H7 (cell line): ENCODE results near the gene CPED1. TPM values are rescaled to one million over a fixed set of nuclear protein-coding genes. Genes with fewer than 3 reads are reported as not detected.

Source experiments
- DNase-seq: peaks from one replicate; pipeline ENCODE4 v3.0.0; 2012
- H3K27me3 ChIP-seq: 2 replicates; pipeline ENCODE4 v1.6.0; 2011; ENCODE audit warnings: mild to moderate bottlenecking, low read length; ENCODE audit not compliant: control insufficient read depth, insufficient read depth
- H3K36me3 ChIP-seq: replicated peaks from 2 replicates; pipeline ENCODE4 v1.5.1; 2011; ENCODE audit warnings: low read length; ENCODE audit not compliant: control insufficient read depth, insufficient read depth
- H3K4me3 ChIP-seq: 2 replicates; pipeline ENCODE4 v1.5.1; 2011; ENCODE audit warnings: low read depth, mild to moderate bottlenecking, control low read depth, low read length, moderate library complexity; ENCODE audit not compliant: insufficient read depth
- total RNA-seq: library from RNA; depleted of rRNA; stranded (reverse); fragments of >200 nt; shearing (Covaris generic); gene quantifications from 2 replicates; pipeline ENCODE4 v1.2.3, GENCODE V29; 2014

Gene CPED1
- total RNA-seq, 1 experiment from 2014 or later: not detected

DNA sequence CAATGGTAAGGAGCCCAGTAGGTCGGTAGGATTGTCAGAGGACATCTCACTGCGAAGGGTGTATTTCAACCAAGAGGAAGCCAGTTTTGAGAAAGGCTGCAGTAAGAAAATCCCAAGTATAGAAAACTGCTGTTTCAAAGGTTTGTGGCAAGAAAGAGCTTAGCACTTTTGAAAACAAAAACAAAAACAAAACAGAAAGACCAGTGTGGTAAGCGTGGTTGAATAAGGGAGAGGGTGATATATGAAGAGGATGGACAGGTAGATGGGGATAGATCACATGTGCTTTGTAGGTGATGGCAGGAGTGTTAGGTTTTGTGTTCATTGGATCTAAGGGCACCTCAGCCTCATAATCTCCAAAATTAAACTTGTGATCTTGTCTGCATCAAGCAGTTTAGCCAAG lies 198.7 kb downstream of the CPED1 start:
- Histone ChIP-seq H3K27me3 (no peaks in the 10 kb centered on the region), H3K4me3 (no peak overlapping the region), H3K36me3 (no peaks in the 10 kb centered on the region)
- DNase-seq: no peak

DNA sequence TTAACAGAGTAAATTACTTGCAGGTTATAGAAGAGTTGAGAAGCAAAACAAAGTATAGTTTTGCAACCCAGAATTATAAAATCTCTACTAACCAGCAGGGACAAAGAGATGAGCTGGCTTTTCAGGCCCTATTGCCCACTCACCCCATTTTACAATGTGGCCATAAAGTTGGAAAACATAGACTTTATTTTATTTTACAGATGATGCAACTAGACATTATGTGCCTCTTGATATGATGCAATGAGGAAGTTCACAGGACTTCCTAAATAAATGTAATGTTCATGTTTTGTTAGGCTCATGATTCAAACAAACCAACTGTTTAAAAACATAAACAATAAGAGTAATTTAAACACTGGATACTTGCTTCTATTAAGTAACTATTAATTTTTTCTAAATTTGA lies 199.2 kb downstream of the CPED1 start:
- no peak overlapping the region for H3K4me3 ChIP-seq
- no peaks in the 10 kb centered on the region for H3K27me3 ChIP-seq
- H3K36me3 ChIP-seq: no peaks in the 10 kb centered on the region
- no peak for DNase-seq

DNA sequence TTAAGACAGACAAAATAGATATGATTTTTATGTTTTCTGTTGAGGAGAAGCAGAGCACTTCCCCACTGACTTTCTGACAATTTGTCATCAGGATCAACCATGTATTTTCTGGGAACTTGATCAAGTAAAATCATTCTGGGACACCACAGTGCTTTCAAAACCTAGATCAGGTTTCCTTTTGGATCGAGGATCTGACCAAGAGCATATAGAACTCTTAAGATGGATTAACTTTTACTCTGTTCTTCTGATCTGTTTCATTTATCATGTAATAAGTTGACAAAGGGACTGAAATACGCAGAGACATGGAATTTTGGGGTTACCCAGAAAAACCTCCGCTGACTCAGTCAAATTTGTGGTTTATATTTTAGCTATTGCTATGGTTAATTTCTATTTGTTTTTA lies 204.3 kb downstream of the CPED1 start:
- Histone ChIP-seq H3K36me3 (no peaks in the 10 kb centered on the region), H3K4me3 (no peak overlapping the region), H3K27me3 (no peaks in the 10 kb centered on the region)
- no peak for DNase-seq

DNA sequence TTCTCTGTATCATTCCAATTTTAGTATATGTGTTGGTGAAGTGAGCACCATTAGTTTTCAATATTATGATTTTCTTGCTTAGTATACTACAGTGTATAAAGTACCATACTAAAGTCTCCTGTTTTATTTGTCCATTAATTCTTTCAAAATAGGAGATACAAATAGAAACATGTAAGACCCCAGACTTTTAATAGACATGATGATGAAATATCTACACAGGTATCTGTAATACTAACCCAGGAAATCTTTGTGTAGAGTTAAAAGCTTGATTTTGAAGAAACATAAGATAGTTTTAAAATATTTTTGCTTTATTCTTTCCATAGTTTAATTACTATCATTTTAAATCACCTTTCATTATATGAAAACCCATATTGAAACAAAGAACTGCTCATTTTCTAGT lies 206.5 kb downstream of the CPED1 start:
- no peak for DNase-seq
- H3K36me3 ChIP-seq: no peaks in the 10 kb centered on the region
- H3K27me3 ChIP-seq: no peaks in the 10 kb centered on the region
- H3K4me3 ChIP-seq: no peak overlapping the region

DNA sequence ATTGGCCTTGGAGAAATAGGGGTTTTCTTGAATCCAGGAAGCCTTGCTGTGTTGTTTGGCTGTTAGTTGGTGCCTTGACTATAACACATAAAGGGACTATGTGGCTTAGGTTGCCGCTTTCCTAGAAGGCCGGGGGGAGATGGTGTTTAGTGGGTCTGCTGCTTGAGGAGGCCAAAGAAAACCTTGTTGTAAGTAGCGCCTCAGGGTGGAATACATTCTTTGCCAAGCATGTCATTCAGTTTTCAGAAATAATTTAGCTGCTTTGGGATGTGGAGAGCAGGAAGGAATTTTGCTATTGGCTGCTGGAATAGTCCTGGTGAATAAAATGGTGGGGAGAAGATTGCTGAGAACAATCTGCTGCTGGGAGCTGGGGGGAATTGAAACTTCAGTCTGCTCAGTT lies 207.4 kb downstream of the CPED1 start:
- H3K27me3 ChIP-seq: no peaks in the 10 kb centered on the region
- H3K36me3 ChIP-seq: no peaks in the 10 kb centered on the region
- H3K4me3 ChIP-seq: no peak overlapping the region
- DNase-seq: no peak

DNA sequence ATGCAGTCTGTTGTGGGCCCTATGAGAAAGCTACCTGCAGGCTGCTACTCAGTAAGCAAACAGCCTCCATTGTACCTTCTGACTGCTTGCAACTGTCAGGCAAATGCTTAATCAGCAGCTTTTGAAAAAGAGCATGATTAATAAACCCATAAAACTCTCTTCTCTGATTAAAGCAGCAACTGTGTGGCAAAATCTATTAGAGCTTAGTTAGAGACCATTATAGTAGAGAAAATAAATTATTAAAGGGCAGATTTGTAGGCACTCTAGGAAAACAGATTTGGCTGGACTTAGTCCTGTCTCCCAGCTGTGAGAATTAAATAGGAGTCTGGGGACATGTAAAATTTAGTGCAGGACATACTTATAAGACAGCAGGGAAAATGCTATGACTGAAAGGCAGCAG lies 207.8 kb downstream of the CPED1 start:
- no peak overlapping the region for H3K4me3 ChIP-seq
- H3K27me3 ChIP-seq: no peaks in the 10 kb centered on the region
- DNase-seq: no peak
- no peaks in the 10 kb centered on the region for H3K36me3 ChIP-seq

DNA sequence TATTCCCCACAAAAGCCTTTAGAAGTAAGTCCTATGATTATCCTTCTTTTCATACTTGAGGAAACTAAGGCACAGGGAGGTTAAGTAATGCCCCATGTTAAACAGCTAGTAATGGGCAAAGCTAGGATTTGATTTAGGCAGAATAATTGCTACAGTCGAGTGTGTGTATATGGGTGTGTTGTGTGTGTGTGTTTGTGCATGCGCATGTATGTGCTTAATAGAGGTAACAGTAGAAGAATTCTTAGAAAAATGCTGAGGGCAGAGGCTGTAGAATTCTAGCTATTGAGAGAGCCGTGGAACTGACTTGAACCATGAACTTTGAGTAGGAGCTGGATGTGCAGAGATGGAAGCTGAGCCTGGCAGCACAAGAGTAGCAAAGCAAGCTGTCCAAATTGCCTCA lies 208.9 kb downstream of the CPED1 start:
- Histone ChIP-seq H3K4me3 (no peak overlapping the region), H3K27me3 (no peaks in the 10 kb centered on the region), H3K36me3 (no peaks in the 10 kb centered on the region)
- no peak for DNase-seq

DNA sequence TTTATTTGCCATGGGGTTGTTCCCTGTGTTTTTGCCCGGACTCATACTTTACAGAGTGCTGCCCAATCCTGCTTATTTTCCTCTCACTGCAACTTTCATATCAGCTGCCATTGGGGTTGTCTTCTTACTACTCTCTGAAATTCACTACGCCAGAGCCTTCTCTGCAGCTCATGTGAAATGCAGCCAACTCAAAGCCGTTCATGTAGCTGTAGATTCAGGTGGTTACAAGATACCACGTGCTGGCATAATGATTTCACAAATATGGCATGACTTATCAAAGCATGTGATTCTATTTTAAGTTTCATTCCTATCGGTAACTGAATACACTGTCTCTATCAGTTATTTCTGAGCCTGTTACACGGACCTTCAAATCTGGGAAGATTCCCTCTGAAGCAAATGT lies 210.0 kb downstream of the CPED1 start:
- Histone ChIP-seq H3K4me3 (no peak overlapping the region), H3K36me3 (no peaks in the 10 kb centered on the region), H3K27me3 (no peaks in the 10 kb centered on the region)
- no peak for DNase-seq

DNA sequence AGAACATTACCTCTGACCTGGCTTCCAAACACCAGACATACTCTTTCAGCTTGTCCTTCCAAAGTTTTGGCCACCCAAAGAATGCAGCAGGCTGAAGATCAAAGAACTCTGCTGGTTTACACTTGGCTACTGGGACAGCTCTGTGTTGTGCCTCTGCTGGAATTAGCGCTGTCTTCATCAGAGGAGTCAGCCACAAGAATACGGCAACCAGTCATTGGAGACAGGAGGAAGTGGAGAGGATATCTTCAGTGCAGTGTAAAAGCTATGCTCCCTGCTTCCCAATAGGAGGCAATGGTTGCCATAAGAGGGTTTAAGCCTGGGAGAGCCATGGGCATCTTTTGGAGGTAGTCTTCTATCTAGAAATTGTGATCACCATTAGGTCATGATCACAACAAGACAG lies 213.6 kb downstream of the CPED1 start:
- Histone ChIP-seq H3K27me3 (no peaks in the 10 kb centered on the region), H3K4me3 (no peak overlapping the region), H3K36me3 (no peaks in the 10 kb centered on the region)
- no peak for DNase-seq

DNA sequence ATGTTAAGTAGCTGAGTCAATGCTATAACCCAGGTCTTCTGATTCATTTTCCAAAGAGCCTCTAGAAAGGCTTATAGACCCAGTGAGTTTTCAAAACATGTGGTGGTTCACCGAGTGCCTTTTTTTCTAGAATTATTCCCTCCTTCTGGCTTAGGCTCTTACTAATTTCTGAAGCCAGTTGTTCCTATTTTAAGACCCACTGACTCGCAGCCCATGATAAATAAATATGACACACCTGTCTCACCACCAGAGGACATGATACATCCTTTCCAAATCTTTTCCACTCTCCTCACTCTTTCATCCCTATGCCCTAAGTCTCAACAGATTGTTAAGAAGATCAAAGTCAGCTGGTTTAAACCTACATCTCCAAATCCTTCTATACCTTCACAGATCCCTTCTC lies 214.3 kb downstream of the CPED1 start:
- no peak for DNase-seq
- Histone ChIP-seq H3K27me3 (no peaks in the 10 kb centered on the region), H3K36me3 (no peaks in the 10 kb centered on the region), H3K4me3 (no peak overlapping the region)

DNA sequence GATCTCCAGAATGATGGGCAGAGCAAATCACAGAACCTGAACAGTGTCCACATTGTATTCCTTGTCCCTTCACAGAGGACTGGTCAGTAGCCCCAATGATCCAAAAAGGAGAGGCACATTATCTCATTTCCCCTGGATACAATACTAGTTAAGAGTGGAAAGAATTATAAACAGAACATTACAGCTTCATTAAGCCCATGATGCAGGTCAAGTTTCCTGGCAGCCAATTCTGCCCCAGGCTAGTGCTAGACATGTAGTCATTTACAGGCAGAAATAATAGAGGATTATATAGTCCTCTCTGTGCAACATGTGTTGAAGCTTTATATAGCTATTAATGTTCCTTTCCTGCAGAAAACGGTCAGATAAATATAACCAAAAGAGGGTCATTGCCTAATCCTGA lies 216.0 kb downstream of the CPED1 start:
- Histone ChIP-seq H3K4me3 (no peak overlapping the region), H3K27me3 (no peaks in the 10 kb centered on the region), H3K36me3 (no peaks in the 10 kb centered on the region)
- no peak for DNase-seq

DNA sequence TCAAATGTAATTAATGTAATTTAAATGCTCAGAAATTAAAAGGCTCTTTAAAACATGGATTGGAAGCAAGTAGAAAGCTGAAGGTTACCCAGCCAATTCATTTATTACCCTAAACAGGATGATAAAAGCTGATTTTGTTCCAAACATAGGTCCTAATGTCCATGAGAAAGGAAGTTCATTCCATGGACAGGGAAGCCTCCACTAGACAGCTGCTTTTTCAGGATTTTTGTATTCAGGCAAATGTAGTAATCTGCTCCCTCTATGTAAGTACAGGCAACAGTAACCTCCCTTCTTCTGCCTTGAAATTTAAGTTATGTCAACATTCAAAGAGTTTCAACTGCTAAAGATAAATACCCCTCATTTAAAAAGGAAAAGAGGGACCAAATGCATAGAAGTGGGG lies 217.3 kb downstream of the CPED1 start:
- no peak overlapping the region for H3K4me3 ChIP-seq

DNA sequence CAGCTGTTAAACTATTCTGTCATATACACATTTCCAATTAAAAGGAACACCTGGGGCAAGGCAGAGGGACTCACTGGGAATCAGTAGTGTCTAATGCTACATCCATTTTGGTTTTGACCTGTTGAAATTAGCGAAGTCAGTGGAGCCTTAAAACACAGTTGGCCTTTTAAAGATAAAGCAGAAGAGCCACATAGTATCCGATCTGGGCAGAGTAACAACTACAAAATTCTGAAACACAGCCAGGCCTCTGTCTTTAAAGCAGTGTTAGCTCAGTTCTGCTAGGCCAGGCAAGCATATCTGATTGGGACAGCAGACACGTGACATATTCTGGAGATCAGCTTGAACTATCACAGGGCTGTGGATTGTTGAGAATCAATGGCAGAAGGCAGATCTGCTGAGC lies 222.7 kb downstream of the CPED1 start:
- no peaks in the 10 kb centered on the region for H3K27me3 ChIP-seq
- DNase-seq: no peak
- no peaks in the 10 kb centered on the region for H3K36me3 ChIP-seq
- no peak overlapping the region for H3K4me3 ChIP-seq

More for the DNA sequence above, 217.3 kb downstream of the CPED1 start:
- no peaks in the 10 kb centered on the region for H3K36me3 ChIP-seq
- H3K27me3 ChIP-seq: no peaks in the 10 kb centered on the region
- no peak for DNase-seq

DNA sequence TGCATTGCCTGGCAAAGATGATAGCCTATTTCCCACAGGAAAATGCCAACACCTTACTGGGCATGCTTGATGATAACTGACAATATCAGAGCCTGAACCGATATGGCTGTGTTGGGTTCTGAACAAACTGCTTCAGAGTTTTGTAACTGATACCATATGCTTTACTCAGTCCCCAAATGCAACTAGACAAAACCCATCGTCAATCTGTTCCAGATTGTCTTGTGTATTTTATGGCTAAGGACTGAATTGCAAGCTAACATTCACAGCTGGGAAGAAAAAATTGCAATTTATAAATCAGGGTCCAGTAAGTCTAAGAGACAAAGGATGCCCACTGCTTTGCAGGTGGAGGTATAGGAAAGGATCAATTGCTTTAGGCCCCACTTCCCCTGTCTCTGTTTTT lies 223.5 kb downstream of the CPED1 start:
- Histone ChIP-seq H3K36me3 (no peaks in the 10 kb centered on the region), H3K4me3 (no peak overlapping the region), H3K27me3 (no peaks in the 10 kb centered on the region)
- DNase-seq: no peak

DNA sequence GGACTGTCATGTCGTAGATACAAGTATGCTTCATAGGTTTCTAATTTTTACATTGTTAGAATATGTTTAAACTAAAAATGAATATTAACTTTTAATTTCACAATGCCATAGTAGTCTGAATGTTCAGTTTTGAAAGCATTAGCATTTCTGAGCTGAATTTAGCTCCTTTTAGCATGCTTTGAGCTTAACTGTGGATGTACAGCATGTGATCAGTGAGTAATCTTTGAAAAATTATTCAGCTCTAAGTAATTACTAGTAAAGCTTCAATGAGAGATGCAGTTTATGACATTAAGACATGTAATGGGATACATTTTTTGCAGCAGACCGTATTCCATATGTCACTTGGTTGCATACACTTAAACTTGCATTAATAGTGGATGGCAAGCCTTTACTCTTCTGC lies 226.1 kb downstream of the CPED1 start:
- Histone ChIP-seq H3K36me3 (no peaks in the 10 kb centered on the region), H3K27me3 (no peaks in the 10 kb centered on the region), H3K4me3 (no peak overlapping the region)
- no peak for DNase-seq

DNA sequence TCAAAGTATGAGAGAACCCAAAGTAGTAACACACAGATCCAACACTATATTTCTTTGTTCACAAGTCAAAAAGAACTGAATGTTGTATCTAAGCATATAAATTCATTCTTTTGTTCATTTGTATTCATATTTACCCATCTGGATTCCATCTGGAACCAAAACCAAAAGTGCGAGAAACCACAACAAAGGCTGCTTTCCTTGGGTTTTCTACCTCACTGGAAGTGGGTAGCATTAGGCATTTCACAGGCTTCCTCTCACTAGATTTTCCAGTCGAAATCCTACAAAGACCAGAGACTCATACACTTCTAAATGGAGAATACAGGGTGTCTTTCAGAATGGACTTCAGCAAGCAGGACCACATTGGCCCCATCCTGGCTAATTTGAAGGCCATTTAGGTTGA lies 230.5 kb downstream of the CPED1 start:
- no peaks in the 10 kb centered on the region for H3K27me3 ChIP-seq
- DNase-seq: no peak
- H3K4me3 ChIP-seq: no peak overlapping the region
- no peaks in the 10 kb centered on the region for H3K36me3 ChIP-seq
